ENCODE results near the gene HTATIP2. TPM values are rescaled to one million over a fixed set of nuclear protein-coding genes. Genes with fewer than 3 reads are reported as not detected.

Gene HTATIP2
- total RNA-seq, 2 experiments from 2014 or later, result 41.4 to 60.4 TPM

DNA sequence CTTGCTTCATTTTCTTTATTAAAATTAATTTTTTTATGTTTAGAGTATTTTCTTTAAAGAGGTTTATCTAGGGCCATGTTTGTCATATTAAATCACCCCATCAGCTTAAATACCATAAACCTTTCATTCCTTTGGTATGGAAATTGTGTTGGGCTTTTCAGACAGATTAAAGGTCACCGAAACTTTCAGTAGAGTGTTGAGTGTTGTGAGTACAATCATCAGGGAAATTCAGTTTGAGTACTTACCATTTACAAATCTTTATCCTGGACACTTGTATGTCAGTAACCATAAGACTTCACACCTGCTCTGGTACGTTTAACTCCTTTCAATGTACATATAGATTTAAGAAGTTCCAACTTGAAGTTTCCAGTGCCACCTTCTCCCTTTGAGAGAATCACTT is 36.0 kb downstream of the HTATIP2 start:
- peaks cover 44% of the 10 kb centered on the region for H3K36me3 Mint-ChIP-seq (ENCODE audit: low read depth)
- DNase-seq (no peak), ATAC-seq (no peak)
- no peaks in the 10 kb centered on the region for H3K27me3 Mint-ChIP-seq
- intact Hi-C loops (cut with DNase I, micrococcal nuclease), result loop anchor here in 1 of 2 experiments (5.0 kb wide), 1 partner anchor 213 kb away; no protein-coding TSS in a partner anchor
- POLR2A ChIA-PET, result no interaction called here
- H3K4me3 Mint-ChIP-seq, result no peak overlapping the region
- CTCF ChIA-PET, result interaction anchor here (1.3 to 4.6 kb wide), 2 partner anchors 11 to 210 kb away, joined by 3 to 22 read pairs; no protein-coding TSS in a partner anchor
- no peaks in the 10 kb centered on the region for H3K9me3 Mint-ChIP-seq (ENCODE audit: low read depth)
- H3K4me1 Mint-ChIP-seq, result peaks cover 8% of the 10 kb centered on the region
- no peak overlapping the region for H3K27ac Mint-ChIP-seq

DNA sequence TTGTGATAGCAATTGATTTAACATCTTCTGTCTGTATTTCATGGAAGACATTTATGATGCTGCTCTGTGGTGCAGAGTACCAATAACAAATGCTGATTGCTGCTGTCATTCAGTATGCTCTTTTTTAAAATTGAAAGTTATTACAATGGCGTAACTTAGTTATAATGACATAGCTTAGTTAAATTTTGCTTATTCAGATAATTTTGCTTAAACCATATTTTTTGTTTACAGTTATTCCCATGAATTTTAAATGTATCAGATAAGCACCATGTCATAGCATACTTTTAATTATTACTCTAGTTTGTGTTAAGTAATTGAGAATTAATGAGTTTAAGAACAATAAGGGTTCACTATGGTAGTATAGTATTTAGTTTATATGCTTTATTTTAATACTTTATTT is 39.5 kb downstream of the HTATIP2 start:
- ChIA-PET POLR2A (no interaction called here), CTCF (interaction anchor here (1.1 kb wide), 1 partner anchor 18 kb away, joined by 3 read pairs; no protein-coding TSS in a partner anchor)
- Mint-ChIP-seq H3K9me3 (ENCODE audit: low read depth) (no peaks in the 10 kb centered on the region), H3K36me3 (ENCODE audit: low read depth) (peaks cover 45% of the 10 kb centered on the region), H3K27me3 (no peaks in the 10 kb centered on the region), H3K4me1 (peaks cover 6% of the 10 kb centered on the region), H3K4me3 (no peak overlapping the region), H3K27ac (no peak overlapping the region)
- intact Hi-C loops (cut with DNase I, micrococcal nuclease), result no loop called here
- DNase-seq, result no peak
- ATAC-seq, result no peak

DNA sequence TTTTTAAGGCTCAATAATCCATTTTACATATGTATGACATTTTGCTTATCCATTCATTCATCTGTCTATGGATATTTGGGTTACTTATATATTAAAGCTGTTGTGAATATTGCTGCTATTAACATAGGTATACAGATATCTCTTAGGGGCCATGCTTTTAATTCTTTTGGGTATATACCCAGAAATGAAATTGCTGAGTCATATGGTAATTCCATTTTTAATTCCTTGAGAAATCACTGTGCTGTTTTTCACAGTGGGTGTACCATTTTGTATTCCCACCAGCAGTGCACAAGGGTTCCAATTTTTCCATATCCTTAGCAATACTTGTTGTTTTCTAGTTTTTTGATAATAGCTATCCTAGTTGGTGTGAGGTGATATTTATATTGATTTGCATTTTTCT is 43.0 kb downstream of the HTATIP2 start:
- no peak overlapping the region for H3K4me3 Mint-ChIP-seq
- no peaks in the 10 kb centered on the region for H3K27me3 Mint-ChIP-seq
- H3K9me3 Mint-ChIP-seq (ENCODE audit: low read depth), result no peaks in the 10 kb centered on the region
- peaks cover 43% of the 10 kb centered on the region for H3K36me3 Mint-ChIP-seq (ENCODE audit: low read depth)
- H3K27ac Mint-ChIP-seq, result no peak overlapping the region
- peaks cover 2% of the 10 kb centered on the region for H3K4me1 Mint-ChIP-seq
- no peak for ATAC-seq
- intact Hi-C loops (cut with DNase I, micrococcal nuclease), result no loop called here
- ChIA-PET POLR2A (no interaction called here), CTCF (no interaction called here)
- no peak for DNase-seq

DNA sequence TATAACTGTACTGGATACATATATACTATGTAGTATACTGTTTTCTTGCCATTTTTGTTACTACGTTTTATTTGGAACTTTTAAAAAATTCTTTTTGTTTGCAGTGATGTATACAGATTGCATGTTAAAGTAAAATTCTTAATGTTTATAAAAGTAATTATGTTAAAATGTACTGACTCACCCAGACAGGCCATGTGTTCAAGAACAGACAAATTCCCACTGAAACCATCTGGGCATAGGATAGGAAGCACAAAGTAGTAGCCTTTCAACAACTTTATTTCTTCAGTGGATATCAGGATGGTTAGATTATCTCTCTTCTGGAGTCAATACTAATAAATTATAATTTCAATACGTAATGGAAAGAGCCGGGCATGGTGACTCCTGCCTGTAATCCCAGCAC is 43.8 kb downstream of the HTATIP2 start:
- ATAC-seq (no peak), DNase-seq (no peak)
- CTCF ChIA-PET, result no interaction called here
- Mint-ChIP-seq H3K27ac (no peak overlapping the region), H3K9me3 (ENCODE audit: low read depth) (no peaks in the 10 kb centered on the region), H3K4me3 (no peak overlapping the region), H3K27me3 (no peaks in the 10 kb centered on the region), H3K36me3 (ENCODE audit: low read depth) (peaks cover 45% of the 10 kb centered on the region), H3K4me1 (peaks cover 2% of the 10 kb centered on the region)
- intact Hi-C loops (cut with DNase I, micrococcal nuclease), result no loop called here
- POLR2A ChIA-PET, result no interaction called here

DNA sequence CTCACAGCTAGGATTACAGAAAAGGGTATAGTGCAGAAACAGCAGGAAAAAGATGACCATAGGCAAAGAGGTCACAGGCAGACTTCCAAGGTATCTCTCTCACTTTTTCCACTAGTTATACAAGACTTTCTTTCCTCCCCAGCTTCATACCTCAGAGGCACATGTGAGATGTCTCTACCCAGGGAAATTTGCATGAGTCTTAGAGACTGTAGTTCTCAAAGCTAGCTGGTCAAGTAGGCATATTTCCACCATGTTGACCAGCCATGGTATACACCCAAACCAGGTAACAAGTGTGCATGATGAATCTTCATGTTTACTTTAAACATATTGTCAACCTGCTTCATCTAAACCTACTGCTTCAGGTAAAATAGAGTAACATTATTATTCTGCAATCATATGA is 51.9 kb downstream of the HTATIP2 start:
- Mint-ChIP-seq H3K27ac (no peak overlapping the region), H3K36me3 (ENCODE audit: low read depth) (peaks cover 61% of the 10 kb centered on the region), H3K4me3 (no peak overlapping the region), H3K4me1 (peaks cover 22% of the 10 kb centered on the region), H3K27me3 (no peaks in the 10 kb centered on the region), H3K9me3 (ENCODE audit: low read depth) (no peaks in the 10 kb centered on the region)
- POLR2A ChIA-PET, result interaction anchor here (0.5 kb wide), 1 partner anchor 17 kb away, joined by 4 read pairs; no protein-coding TSS in a partner anchor
- DNase-seq (no peak), ATAC-seq (peak; percentile 33)
- intact Hi-C loops (cut with DNase I, micrococcal nuclease), result no loop called here
- CTCF ChIA-PET, result interaction anchor here (0.6 kb wide), 1 partner anchor 1404 kb away, joined by 3 read pairs; no protein-coding TSS in a partner anchor

DNA sequence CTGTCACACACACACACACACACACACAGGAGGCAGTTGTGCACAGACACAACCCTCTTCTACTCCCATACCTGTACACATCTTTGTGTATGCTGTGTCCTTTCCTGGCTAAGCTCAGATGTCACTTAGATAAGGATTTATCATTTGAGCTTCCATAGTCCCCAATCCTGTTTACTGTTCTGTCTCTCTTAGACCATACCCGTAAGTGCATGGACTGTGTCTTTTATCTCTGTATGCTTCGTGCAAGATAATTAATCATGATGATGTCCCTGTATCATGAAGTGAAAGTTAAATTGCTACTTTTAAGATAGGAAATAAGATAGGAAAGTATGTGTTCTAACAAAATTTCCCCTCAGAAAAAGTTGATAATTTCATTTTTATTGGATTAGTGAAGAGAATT is 54.3 kb downstream of the HTATIP2 start:
- peaks cover 62% of the 10 kb centered on the region for H3K36me3 Mint-ChIP-seq (ENCODE audit: low read depth)
- no peak overlapping the region for H3K27ac Mint-ChIP-seq
- no peaks in the 10 kb centered on the region for H3K9me3 Mint-ChIP-seq (ENCODE audit: low read depth)
- peaks cover 32% of the 10 kb centered on the region for H3K4me1 Mint-ChIP-seq
- DNase-seq, result no peak
- H3K27me3 Mint-ChIP-seq, result no peaks in the 10 kb centered on the region
- ATAC-seq, result no peak
- intact Hi-C loops (cut with DNase I, micrococcal nuclease), result no loop called here
- CTCF ChIA-PET, result no interaction called here
- POLR2A ChIA-PET, result no interaction called here
- H3K4me3 Mint-ChIP-seq, result no peak overlapping the region

DNA sequence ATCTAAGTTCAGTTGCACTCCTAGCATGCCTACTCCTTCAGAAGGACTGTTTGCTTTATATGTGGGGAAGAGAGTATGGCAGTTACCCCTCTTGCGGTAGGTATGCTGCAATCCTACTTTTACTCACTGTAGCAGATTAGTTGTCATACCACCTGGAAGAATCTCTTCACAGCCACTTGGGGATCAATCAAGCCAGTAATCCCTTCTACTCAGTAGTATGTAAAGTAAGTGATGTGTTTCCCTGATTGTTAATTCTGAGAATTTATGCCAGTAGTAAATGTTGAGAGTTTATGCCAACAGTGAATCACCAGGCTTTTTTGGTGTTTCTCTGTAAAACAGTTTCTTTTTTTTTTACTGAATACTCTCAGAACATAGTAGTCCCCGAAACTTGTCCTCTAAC is 58.4 kb downstream of the HTATIP2 start:
- DNase-seq, result no peak
- ChIA-PET POLR2A (no interaction called here), CTCF (interaction anchor here (1.0 kb wide), 1 partner anchor 19 kb away, joined by 3 read pairs; no protein-coding TSS in a partner anchor)
- Mint-ChIP-seq H3K36me3 (ENCODE audit: low read depth) (peaks cover 43% of the 10 kb centered on the region), H3K27ac (peak overlapping the region; percentile 73), H3K4me3 (no peak overlapping the region), H3K27me3 (no peaks in the 10 kb centered on the region), H3K4me1 (peaks cover 15% of the 10 kb centered on the region), H3K9me3 (ENCODE audit: low read depth) (no peaks in the 10 kb centered on the region)
- intact Hi-C loops (cut with DNase I, micrococcal nuclease), result no loop called here
- ATAC-seq, result peak; percentile 86

DNA sequence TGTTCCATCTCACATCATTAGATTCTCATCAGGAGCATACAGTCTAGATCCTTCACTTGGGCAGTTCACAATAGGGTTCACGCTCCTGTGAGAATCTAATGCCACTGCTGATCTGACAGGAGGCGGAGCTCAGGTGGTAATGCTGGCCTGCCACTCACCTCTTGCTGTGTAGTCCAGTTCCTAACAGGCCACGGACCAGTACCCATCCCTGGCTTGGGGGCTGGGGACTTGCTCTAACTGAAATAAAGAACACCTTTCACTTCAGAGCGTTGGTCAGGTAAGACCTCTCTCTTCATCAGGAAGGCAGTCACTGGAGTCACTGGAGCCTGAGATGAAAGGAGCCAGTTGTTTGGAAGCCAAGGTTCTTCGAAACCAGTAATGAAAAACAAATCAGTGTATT is 65.7 kb downstream of the HTATIP2 start:
- no peak for ATAC-seq
- CTCF ChIA-PET, result no interaction called here
- H3K9me3 Mint-ChIP-seq (ENCODE audit: low read depth), result no peaks in the 10 kb centered on the region

More for the DNA sequence above, 65.7 kb downstream of the HTATIP2 start:
- Mint-ChIP-seq H3K36me3 (ENCODE audit: low read depth) (peaks cover 19% of the 10 kb centered on the region), H3K27me3 (no peaks in the 10 kb centered on the region), H3K27ac (no peak overlapping the region), H3K4me1 (no peaks in the 10 kb centered on the region), H3K4me3 (no peak overlapping the region)
- intact Hi-C loops (cut with DNase I, micrococcal nuclease), result no loop called here
- DNase-seq, result no peak
- POLR2A ChIA-PET, result no interaction called here

Other genes starting within 250 kb of the HTATIP2 start
- not detected for gene DBX1, start 203.2 kb upstream of the HTATIP2 start, total RNA-seq
- 10 to 100 TPM; 36.5 to 39.0 TPM for gene PRMT3, start 24.0 kb downstream of the HTATIP2 start, total RNA-seq
- not detected for gene SLC6A5, start 235.9 kb downstream of the HTATIP2 start, total RNA-seq